Thyroid gland (tissue), 4 donors: ENCODE measurements around the gene NOC4L.
"Not testable (repeated sequence)": the region's sequence is repeated elsewhere in the genome, so short reads cannot be mapped to it uniquely, and the experiment has no call there.

Experiments used
- POLR2A ChIP-seq, 2 donors: fragments of 450-650 bp; IDR thresholded peaks; one replicate each; pipeline ENCODE4 v1.6.1; 2017; ENCODE audit warnings: antibody characterized with exemption in 2 of 2, mild to moderate bottlenecking in 2 of 2, moderate library complexity in 1 of 2
- TF ChIP-seq, protein P1 (sequence below), 6 experiments: fragments of 200-600 bp in 3 of 6; fragments of 450-650 bp in 3 of 6; sonication (generic) in 3 of 6; IDR thresholded peaks; one replicate each; pipeline ENCODE4 v1.5.1; 2016 to 2019; ENCODE audit warnings: antibody characterized with exemption in 6 of 6, mild to moderate bottlenecking in 2 of 6, inconsistent platforms in 1 of 6, moderate library complexity in 1 of 6

DNA sequence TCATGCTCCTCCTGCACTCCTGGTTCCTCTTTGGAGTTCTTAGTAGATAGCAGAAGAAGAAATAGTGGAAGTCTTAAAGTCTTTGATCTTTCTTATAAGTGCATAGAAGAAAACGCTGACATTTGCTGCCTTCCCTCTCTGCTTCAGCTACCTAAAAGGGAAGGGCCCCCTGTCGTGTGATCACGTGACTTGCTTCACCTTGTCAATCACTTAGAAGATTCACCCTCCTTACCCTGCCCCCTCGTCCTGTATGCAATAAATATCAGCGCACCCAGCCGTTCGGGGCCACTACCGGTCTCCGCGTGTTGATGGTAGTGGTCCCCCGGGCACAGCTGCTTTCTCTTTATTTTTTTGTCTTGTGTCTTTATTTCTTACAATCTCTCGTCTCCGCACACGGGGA lies 41.2 kb upstream of the NOC4L start:
- TF ChIP-seq, protein P1, sequence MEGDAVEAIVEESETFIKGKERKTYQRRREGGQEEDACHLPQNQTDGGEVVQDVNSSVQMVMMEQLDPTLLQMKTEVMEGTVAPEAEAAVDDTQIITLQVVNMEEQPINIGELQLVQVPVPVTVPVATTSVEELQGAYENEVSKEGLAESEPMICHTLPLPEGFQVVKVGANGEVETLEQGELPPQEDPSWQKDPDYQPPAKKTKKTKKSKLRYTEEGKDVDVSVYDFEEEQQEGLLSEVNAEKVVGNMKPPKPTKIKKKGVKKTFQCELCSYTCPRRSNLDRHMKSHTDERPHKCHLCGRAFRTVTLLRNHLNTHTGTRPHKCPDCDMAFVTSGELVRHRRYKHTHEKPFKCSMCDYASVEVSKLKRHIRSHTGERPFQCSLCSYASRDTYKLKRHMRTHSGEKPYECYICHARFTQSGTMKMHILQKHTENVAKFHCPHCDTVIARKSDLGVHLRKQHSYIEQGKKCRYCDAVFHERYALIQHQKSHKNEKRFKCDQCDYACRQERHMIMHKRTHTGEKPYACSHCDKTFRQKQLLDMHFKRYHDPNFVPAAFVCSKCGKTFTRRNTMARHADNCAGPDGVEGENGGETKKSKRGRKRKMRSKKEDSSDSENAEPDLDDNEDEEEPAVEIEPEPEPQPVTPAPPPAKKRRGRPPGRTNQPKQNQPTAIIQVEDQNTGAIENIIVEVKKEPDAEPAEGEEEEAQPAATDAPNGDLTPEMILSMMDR (IDR thresholded peaks at IDR 0.05) = not testable (repeated sequence)
- not testable (repeated sequence) for TF ChIP-seq POLR2A (IDR thresholded peaks at IDR 0.05)
